IPS-NIHi11 (cell line): Measurements from ENCODE around the gene C20orf202.
"Not testable (repeated sequence)": the region's sequence is repeated elsewhere in the genome, so short reads cannot be mapped to it uniquely, and the experiment has no call there.

Experiments
- DNase-seq: peaks from one replicate; pipeline ENCODE4 v3.0.0; 2012; ENCODE audit warnings: mixed read lengths, low spot score

The C20orf202 gene

DNA sequence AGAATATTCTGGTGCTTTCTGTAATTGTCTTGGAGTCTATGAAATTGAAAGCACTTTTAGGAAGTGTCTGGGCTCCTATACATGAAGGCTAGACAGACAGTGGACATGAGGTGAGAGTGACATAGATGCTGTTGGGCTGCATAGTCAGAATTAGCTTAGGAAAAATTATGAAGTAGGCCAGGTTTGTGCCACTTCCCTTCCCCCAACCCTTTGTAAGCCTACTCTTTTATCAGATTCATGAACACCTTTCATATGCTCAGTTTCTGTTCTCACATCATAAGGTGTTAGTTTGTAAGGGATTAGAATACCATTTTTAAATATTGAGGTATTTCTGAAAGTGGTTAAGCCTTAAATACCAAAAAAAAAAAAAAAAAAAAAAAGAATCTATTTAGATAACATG, 44.4 kb downstream of the C20orf202 start:
- DNase-seq, result no peak

DNA sequence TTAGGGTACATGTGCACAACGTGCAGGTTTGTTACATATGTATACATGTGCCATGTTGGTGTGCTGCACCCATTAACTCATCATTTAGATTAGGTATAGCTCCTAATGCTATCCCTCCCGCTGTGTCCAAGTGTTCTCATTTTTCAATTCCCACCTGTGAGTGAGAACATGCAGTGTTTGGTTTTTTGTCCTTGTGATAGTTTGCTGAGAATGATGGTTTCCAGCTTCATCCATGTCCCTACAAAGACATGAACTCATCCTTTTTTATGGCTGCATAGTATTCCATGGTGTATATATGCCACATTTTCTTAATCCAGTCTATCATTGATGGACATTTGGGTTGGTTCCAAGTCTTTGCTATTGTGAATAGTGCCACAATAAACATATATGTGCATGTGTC, 47.0 kb downstream of the C20orf202 start:
- DNase-seq, result not testable (repeated sequence)

- DNase-seq, result no peak
Observed at GRCh38 chr20:1252416-1252815, 49.2 kb downstream of the C20orf202 start.

- no peak for DNase-seq
Observed at GRCh38 chr20:1254254-1254653, 51.0 kb downstream of the C20orf202 start.

- no peak for DNase-seq
Observed at GRCh38 chr20:1255675-1256074, 52.4 kb downstream of the C20orf202 start.
